ENCODE measurements around the gene MSANTD7.

- TF ChIP-seq CTCF (conservative IDR thresholded peaks at IDR 0.05) (no peak), ZFX (IDR thresholded peaks at IDR 0.05) (no peak)
Observed at GRCh38 chr10:14800397-14800796, 37.7 kb upstream of the MSANTD7 start.
